Measurements from ENCODE around the gene TGFA. TPM values are rescaled to one million over a fixed set of nuclear protein-coding genes. Genes with fewer than 3 reads are reported as not detected.

Gene TGFA
- total and polyA plus RNA-seq, 2 experiments from 2014 or later = 1.4 to 6.5 TPM

DNA sequence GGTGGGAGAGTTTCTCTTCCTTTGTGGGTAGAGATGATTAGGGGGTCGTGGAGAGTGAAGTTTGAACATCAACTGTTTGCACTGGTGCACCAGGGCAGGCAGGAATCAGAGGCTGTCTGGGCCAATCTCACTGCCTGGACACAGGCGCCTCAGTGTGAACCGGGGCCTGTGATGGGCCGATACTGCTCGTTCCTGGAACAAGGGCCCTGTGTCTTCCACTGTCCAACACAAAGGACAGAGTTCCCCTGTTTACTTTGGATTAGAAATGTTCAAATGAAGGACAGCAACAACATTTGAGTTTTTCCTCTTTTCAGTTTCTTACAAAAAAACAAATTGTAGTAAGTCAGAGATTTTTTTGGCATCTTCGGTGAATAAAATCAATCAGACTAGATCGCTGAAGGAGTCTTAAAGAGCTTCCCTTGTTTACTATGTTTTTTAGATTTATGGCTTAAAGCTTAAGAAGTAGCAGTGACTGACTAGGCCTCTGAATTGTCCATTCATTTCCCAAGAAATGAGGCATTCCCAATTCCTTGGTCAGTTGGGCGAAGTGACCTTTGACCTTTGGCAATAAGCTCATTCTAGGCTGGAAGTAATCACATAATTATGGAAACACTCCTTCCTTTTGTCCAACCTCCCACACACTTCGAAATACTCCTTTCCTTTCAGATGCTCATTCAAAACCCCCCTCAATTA, 11.6 kb upstream of the TGFA start (continued):
- TF ChIP-seq, protein P1, sequence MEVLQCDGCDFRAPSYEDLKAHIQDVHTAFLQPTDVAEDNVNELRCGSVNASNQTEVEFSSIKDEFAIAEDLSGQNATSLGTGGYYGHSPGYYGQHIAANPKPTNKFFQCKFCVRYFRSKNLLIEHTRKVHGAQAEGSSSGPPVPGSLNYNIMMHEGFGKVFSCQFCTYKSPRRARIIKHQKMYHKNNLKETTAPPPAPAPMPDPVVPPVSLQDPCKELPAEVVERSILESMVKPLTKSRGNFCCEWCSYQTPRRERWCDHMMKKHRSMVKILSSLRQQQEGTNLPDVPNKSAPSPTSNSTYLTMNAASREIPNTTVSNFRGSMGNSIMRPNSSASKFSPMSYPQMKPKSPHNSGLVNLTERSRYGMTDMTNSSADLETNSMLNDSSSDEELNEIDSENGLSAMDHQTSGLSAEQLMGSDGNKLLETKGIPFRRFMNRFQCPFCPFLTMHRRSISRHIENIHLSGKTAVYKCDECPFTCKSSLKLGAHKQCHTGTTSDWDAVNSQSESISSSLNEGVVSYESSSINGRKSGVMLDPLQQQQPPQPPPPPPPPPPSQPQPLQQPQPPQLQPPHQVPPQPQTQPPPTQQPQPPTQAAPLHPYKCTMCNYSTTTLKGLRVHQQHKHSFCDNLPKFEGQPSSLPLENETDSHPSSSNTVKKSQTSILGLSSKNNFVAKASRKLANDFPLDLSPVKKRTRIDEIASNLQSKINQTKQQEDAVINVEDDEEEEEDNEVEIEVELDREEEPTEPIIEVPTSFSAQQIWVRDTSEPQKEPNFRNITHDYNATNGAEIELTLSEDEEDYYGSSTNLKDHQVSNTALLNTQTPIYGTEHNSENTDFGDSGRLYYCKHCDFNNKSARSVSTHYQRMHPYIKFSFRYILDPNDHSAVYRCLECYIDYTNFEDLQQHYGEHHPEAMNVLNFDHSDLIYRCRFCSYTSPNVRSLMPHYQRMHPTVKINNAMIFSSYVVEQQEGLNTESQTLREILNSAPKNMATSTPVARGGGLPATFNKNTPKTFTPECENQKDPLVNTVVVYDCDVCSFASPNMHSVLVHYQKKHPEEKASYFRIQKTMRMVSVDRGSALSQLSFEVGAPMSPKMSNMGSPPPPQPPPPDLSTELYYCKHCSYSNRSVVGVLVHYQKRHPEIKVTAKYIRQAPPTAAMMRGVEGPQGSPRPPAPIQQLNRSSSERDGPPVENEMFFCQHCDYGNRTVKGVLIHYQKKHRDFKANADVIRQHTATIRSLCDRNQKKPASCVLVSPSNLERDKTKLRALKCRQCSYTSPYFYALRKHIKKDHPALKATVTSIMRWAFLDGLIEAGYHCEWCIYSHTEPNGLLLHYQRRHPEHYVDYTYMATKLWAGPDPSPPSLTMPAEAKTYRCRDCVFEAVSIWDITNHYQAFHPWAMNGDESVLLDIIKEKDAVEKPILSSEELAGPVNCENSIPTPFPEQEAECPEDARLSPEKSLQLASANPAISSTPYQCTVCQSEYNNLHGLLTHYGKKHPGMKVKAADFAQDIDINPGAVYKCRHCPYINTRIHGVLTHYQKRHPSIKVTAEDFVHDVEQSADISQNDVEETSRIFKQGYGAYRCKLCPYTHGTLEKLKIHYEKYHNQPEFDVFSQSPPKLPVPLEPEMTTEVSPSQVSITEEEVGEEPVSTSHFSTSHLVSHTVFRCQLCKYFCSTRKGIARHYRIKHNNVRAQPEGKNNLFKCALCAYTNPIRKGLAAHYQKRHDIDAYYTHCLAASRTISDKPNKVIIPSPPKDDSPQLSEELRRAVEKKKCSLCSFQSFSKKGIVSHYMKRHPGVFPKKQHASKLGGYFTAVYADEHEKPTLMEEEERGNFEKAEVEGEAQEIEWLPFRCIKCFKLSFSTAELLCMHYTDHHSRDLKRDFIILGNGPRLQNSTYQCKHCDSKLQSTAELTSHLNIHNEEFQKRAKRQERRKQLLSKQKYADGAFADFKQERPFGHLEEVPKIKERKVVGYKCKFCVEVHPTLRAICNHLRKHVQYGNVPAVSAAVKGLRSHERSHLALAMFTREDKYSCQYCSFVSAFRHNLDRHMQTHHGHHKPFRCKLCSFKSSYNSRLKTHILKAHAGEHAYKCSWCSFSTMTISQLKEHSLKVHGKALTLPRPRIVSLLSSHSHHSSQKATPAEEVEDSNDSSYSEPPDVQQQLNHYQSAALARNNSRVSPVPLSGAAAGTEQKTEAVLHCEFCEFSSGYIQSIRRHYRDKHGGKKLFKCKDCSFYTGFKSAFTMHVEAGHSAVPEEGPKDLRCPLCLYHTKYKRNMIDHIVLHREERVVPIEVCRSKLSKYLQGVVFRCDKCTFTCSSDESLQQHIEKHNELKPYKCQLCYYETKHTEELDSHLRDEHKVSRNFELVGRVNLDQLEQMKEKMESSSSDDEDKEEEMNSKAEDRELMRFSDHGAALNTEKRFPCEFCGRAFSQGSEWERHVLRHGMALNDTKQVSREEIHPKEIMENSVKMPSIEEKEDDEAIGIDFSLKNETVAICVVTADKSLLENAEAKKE (CRISPR knock-in tag; IDR thresholded peaks at IDR 0.05) = no peak
- no peak for TF ChIP-seq EZH2phosphoT487 (IDR thresholded peaks at IDR 0.05; ENCODE audit: unreplicated experiment)

DNA sequence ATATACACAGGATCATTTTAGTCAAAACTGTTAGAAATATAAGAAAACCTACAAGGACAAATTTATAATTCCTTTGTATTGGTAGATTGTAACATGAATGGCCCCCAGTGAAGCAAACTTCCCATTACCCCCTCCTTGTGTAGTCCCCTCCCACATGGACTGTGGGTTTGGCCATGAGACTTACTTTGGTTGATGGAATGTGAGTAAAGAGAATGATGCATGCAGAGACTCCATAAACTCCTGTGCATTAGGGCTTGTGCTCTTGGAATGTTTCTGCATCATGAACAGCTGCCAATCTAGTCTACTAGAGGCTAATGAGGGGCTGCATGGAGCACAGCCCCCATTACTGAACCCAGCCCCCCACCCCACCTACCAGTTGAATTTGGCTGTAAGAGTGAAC, 8.3 kb upstream of the TGFA start:
- no peaks in the 10 kb centered on the region for H4K20me1 ChIP-seq (replicated peaks; ENCODE audit: insufficient read depth)
- H3K27me3 ChIP-seq (ENCODE audit: insufficient read depth) = no peaks in the 10 kb centered on the region
- H3K36me3 Mint-ChIP-seq (ENCODE audit: low read depth) = no peaks in the 10 kb centered on the region
- ATAC-seq (no peak), DNase-seq (ENCODE audit: low spot score) (no peak)
- H3K27ac ChIP-seq (ENCODE audit: low read depth) = no peak overlapping the region
- no peaks in the 10 kb centered on the region for H3K4me1 ChIP-seq (ENCODE audit: insufficient read depth)
- H3K4me2 ChIP-seq = no peak overlapping the region
- no peak overlapping the region for H3K4me3 ChIP-seq
- H2AFZ ChIP-seq = no peak overlapping the region
- peaks cover 2% of the 10 kb centered on the region; the same call in 1 of the 3 replicates for H3K4me1 Mint-ChIP-seq
- no peaks in the 10 kb centered on the region for H3K9me3 Mint-ChIP-seq
- no peak overlapping the region for H3K27ac Mint-ChIP-seq
- H3F3A ChIP-seq (replicated peaks; ENCODE audit: low read depth) = no peaks in the 10 kb centered on the region
- no peaks in the 10 kb centered on the region for H3K79me2 ChIP-seq (replicated peaks; ENCODE audit: insufficient read depth)
- H3K27me3 Mint-ChIP-seq (ENCODE audit: insufficient read depth, low read depth, poor library complexity) = no peaks in the 10 kb centered on the region
- H3K9me2 ChIP-seq (ENCODE audit: insufficient read depth) = no peaks in the 10 kb centered on the region
- no peaks in the 10 kb centered on the region for H3K36me3 ChIP-seq (ENCODE audit: insufficient read depth)
- TF ChIP-seq EZH2phosphoT487 (IDR thresholded peaks at IDR 0.05; ENCODE audit: unreplicated experiment) = no peak
- no peak for TF ChIP-seq CREB1 (CRISPR knock-in tag; IDR thresholded peaks at IDR 0.05; ENCODE audit: low read depth)
- no peak for TF ChIP-seq EZH2 (IDR thresholded peaks at IDR 0.05; ENCODE audit: low read depth, unreplicated experiment)
- no peak for TF ChIP-seq ZNF331 (CRISPR knock-in tag; IDR thresholded peaks at IDR 0.05; ENCODE audit: low read depth)
- TF ChIP-seq, protein P2, sequence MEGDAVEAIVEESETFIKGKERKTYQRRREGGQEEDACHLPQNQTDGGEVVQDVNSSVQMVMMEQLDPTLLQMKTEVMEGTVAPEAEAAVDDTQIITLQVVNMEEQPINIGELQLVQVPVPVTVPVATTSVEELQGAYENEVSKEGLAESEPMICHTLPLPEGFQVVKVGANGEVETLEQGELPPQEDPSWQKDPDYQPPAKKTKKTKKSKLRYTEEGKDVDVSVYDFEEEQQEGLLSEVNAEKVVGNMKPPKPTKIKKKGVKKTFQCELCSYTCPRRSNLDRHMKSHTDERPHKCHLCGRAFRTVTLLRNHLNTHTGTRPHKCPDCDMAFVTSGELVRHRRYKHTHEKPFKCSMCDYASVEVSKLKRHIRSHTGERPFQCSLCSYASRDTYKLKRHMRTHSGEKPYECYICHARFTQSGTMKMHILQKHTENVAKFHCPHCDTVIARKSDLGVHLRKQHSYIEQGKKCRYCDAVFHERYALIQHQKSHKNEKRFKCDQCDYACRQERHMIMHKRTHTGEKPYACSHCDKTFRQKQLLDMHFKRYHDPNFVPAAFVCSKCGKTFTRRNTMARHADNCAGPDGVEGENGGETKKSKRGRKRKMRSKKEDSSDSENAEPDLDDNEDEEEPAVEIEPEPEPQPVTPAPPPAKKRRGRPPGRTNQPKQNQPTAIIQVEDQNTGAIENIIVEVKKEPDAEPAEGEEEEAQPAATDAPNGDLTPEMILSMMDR (conservative IDR thresholded peaks at IDR 0.05; ENCODE audit: low read depth in 2 of 2) = no peak
- no peak for TF ChIP-seq JUNB (IDR thresholded peaks at IDR 0.05; ENCODE audit: unreplicated experiment)
- TF ChIP-seq NANOG (IDR thresholded peaks at IDR 0.05; ENCODE audit: borderline replicate concordance) = no peak
- TF ChIP-seq ZNF114 (CRISPR knock-in tag; IDR thresholded peaks at IDR 0.05) = no peak
- TF ChIP-seq, protein P3, sequence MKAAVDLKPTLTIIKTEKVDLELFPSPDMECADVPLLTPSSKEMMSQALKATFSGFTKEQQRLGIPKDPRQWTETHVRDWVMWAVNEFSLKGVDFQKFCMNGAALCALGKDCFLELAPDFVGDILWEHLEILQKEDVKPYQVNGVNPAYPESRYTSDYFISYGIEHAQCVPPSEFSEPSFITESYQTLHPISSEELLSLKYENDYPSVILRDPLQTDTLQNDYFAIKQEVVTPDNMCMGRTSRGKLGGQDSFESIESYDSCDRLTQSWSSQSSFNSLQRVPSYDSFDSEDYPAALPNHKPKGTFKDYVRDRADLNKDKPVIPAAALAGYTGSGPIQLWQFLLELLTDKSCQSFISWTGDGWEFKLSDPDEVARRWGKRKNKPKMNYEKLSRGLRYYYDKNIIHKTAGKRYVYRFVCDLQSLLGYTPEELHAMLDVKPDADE (IDR thresholded peaks at IDR 0.05) = no peak
- H3K4me3 Mint-ChIP-seq = no peak overlapping the region
